ENCODE measurements around the gene RGL3. TPM values are rescaled to one million over a fixed set of nuclear protein-coding genes. Genes with fewer than 3 reads are reported as not detected.
"Not testable (repeated sequence)": the region's sequence is repeated elsewhere in the genome, so short reads cannot be mapped to it uniquely, and the experiment has no call there.

Gene RGL3, protein sequence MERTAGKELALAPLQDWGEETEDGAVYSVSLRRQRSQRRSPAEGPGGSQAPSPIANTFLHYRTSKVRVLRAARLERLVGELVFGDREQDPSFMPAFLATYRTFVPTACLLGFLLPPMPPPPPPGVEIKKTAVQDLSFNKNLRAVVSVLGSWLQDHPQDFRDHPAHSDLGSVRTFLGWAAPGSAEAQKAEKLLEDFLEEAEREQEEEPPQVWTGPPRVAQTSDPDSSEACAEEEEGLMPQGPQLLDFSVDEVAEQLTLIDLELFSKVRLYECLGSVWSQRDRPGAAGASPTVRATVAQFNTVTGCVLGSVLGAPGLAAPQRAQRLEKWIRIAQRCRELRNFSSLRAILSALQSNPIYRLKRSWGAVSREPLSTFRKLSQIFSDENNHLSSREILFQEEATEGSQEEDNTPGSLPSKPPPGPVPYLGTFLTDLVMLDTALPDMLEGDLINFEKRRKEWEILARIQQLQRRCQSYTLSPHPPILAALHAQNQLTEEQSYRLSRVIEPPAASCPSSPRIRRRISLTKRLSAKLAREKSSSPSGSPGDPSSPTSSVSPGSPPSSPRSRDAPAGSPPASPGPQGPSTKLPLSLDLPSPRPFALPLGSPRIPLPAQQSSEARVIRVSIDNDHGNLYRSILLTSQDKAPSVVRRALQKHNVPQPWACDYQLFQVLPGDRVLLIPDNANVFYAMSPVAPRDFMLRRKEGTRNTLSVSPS
- total RNA-seq = 10 to 100 TPM in 1 of 4 donors, 1 to 10 TPM in 3; 5.9 to 22.9 (median 7.3) TPM

DNA sequence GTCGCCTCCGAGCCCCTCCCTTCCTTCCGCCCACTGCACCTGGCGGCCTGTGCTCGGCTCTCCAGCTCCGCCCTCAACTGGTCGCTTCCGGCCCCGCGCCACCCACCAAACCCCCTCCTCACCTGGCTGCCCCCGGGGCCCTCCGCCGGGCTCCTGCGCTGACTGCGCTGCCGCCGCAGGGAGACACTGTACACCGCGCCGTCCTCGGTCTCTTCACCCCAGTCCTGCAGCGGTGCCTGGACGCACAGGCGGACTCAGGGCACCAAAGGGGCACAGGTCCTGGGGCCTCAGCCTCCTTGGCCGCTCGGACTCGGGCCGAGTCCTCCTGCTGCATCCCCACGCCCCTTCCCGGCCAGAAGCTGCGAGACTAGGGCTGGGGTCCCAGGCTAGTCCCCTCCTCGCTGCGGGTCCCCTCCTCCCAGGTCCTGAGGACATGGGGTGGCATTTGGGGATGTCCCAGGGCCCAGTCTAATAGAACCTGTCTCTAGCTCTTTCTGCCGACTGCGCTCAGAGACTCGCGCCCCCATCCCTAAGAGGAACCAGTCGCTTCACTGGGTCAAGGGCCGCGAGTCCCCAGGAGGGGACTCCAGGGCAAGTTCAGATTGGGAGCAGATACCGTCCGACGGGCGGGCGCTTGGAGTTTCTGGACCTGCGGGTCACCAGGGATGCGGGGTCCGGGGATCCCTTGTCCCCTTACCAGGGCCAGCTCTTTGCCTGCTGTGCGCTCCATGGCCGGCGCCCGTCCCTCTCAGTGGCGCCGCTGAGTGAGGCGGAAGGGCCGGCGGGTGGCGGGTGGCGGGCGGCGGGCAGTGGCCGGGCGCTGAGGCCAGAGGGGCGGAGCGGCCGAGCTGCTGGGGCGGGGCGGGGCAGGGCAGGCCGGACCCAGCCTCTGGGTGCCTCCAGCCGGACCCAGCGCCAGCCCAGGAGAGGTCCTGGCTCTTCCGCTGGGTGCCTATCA lies at the start of gene RGL3:
RGL3 (minus strand) TSS at position 766 of the 958 bp plus-strand sequence; CDS start at position 730, 36 bp downstream.
- TF ChIP-seq CTCF (IDR thresholded peaks at IDR 0.05) = no peak
- ATAC-seq (ENCODE audit: low FRiP score) (no peak), DNase-seq (ENCODE audit: low spot score) (no peak)

- DNase-seq (ENCODE audit: low spot score); ATAC-seq (ENCODE audit: low FRiP score): not testable (repeated sequence)
These were observed 49.2 kb upstream of the RGL3 start for GRCh38 chr19:11468266-11468845.

DNA sequence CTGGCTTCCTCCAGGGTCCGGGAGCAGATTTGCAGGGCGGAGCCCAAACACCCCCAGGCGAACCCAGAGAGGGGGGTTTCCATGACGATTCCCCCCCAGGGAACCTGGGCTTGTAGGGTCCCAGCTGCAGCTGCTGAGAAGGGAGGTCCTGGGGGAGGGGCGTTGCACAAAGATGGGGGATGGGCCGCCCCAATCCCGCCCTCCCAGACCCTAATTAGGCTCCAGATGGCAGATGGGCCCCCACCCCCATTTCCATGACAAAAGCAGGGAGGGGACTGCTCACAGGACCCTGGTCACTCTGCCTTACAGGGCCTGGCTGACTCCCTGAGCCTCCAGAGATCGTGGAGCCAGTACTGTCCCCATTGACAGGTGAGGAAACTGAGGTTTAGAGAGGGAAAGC lies 46.5 kb upstream of the RGL3 start:
- ATAC-seq (ENCODE audit: low FRiP score) (no peak), DNase-seq (ENCODE audit: low spot score) (no peak)
- no peak for TF ChIP-seq CTCF (IDR thresholded peaks at IDR 0.05)

GRCh38 chr19:11464333-11465265 lies 45.5 kb upstream of the RGL3 start:
- ATAC-seq (ENCODE audit: low FRiP score) (no peak), DNase-seq (ENCODE audit: low spot score) (no peak)
- no peak for TF ChIP-seq CTCF (IDR thresholded peaks at IDR 0.05)

- no peak for DNase-seq (ENCODE audit: low spot score)
- TF ChIP-seq CTCF (IDR thresholded peaks at IDR 0.05) = no peak
- ATAC-seq (ENCODE audit: low FRiP score) = no peak
These were observed 44.3 kb upstream of the RGL3 start for GRCh38 chr19:11463391-11463790.

DNA sequence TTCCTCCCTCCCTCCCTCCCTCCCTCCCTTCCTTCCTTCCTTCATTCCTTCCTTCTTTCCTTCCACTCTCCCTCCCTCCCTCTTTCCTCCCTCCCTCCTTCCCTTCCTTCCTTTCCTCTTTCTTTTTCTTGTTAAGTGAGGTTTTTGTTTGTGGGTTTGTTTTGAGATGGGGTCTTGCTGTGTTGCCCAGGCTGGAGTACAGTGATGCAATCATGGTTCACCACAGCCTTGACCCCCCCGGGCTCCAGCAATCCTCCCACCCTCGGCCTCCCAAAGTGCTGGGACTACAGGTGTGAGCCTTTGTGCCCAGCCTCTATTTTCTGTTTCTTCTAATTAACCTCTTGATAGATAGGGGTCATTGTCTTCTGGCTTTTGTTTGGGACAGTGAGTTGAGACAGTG lies 42.3 kb upstream of the RGL3 start:
- ATAC-seq (ENCODE audit: low FRiP score) (no peak), DNase-seq (ENCODE audit: low spot score) (no peak)
- no peak for TF ChIP-seq CTCF (IDR thresholded peaks at IDR 0.05)
